GM19452 (cell line): ENCODE data around the gene LIN54.

Experiments
- ATAC-seq: cut with Tn5 transposase; IDR thresholded peaks from one replicate; pipeline ENCODE4 v1.9.1; 2021; ENCODE audit not compliant: unreplicated experiment

LIN54 gene

GRCh38 chr4:82896755-82897154 is 113.9 kb downstream of the LIN54 start:
- ATAC-seq, result no peak

- ATAC-seq, result no peak
These were observed 116.7 kb downstream of the LIN54 start for GRCh38 chr4:82893942-82894341.

GRCh38 chr4:82892467-82892802 is 118.2 kb downstream of the LIN54 start:
- no peak for ATAC-seq

GRCh38 chr4:82891707-82892466 is 118.7 kb downstream of the LIN54 start:
- ATAC-seq, result no peak

GRCh38 chr4:82890901-82891706 is 119.5 kb downstream of the LIN54 start, which contains the start of gene SEC31A:
Gene SEC31A, minus strand, starts transcription at chr4:82891153. Its CDS starts 9,217 bp downstream, at chr4:82881936.
- peak; percentile 87 for ATAC-seq

- ATAC-seq, result no peak
These were observed 120.1 kb downstream of the LIN54 start for GRCh38 chr4:82890528-82890900.

- ATAC-seq, result no peak
These were observed 121.3 kb downstream of the LIN54 start for GRCh38 chr4:82889287-82889686.

- ATAC-seq, result no peak
These were observed 124.3 kb downstream of the LIN54 start for GRCh38 chr4:82886147-82886942.

GRCh38 chr4:82885410-82885809 is 125.2 kb downstream of the LIN54 start:
- ATAC-seq, result no peak
